ENCODE results near the gene PROCA1.
A peak's percentile ranks its signal among the peaks of the same experiment; 100 is the strongest.

Gene PROCA1

DNA sequence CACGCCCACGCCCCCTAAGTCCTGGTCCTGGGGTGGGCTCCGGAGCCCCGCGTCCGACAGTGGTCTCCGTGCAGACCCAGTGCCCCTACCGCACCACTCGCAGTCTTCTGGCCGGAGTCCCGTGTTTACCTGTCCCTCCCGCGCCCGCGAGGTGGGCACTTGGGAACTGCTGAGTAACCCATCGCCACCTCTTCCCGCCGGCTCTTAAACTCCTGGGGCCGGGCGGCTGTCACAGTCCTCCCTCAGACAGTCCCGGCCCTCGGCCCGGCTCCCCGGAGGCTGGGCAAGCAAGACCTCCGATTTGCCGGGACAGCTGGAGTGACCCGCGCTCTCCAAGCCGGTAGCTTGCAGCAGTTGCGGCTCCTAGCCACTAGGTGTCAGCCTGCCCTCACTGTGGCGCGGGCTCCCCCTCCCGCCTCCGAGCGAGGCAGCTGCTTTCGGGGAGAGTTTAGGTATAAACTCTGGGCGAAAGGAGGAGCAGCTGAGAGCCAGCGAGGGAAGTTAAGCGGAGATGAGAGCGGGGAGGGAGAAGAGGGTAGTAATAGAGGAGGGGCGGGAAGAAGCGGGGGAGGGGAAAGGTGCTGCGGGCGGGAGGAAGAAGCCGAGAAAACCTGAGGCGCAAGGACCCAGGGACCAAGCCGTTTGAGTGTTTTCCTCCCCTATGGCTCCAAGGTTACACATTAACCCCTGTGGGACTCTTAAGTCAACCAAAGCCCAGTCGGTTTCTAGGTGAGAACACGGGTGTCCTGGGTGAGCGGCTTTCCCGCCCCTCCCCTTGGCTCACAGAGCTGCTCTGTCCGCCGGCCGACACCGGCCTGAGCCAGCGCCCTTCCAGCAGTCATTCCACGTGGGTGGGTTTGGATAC lies 15.2 kb upstream of the PROCA1 start:
- Histone ChIP-seq H3K9ac (ENCODE audit: low read depth, low read length, poor library complexity) (peak overlapping the region; percentile 90), H3K4me3 (ENCODE audit: low read length in 2 of 2) (peak overlapping the region; percentile 61 to 83), H2BK15ac (ENCODE audit: low read length) (peak overlapping the region; percentile 94), H3K27me3 (ENCODE audit: control insufficient read depth in 3 of 3, insufficient read depth in 3 of 3, low read depth in 1 of 3, low read length in 3 of 3) (no peaks in the 10 kb centered on the region), H2AK5ac (ENCODE audit: low read depth, low read length) (peak overlapping the region; percentile 88), H2BK5ac (ENCODE audit: low read length) (peak overlapping the region; percentile 96), H3K9me3 (replicated peaks in 1 of 2; ENCODE audit: control insufficient read depth in 2 of 2, insufficient read depth in 1 of 2, low read depth in 1 of 2, low read length in 2 of 2) (peaks cover 0 to 1% of the 10 kb centered on the region in 2 donors), H3K4me2 (ENCODE audit: insufficient read depth, low read length, poor library complexity, severe bottlenecking) (peak overlapping the region; percentile 100), H2BK120ac (ENCODE audit: low read depth, low read length) (peak overlapping the region; percentile 23), H4K91ac (ENCODE audit: low read depth, low read length, poor library complexity) (no peak overlapping the region), H4K8ac (ENCODE audit: low read depth, low read length) (no peak overlapping the region), H2AFZ (ENCODE audit: low read length) (peak overlapping the region; percentile 88), H2BK12ac (ENCODE audit: low read length) (peak overlapping the region; percentile 14), H3K36me3 (replicated peaks in 1 of 2; ENCODE audit: control insufficient read depth in 2 of 2, insufficient read depth in 2 of 2, low read length in 2 of 2) (peaks cover 24 to 36% of the 10 kb centered on the region in 2 donors), H3K23ac (ENCODE audit: low read depth, low read length, poor library complexity) (peak overlapping the region; percentile 52), H3K4ac (ENCODE audit: low read length) (no peak overlapping the region), H3K79me1 (ENCODE audit: low read depth, low read length) (peaks cover 2% of the 10 kb centered on the region), H3K18ac (ENCODE audit: low read length) (peak overlapping the region; percentile 94), H3K27ac (replicated peaks; ENCODE audit: low read length) (peak overlapping the region; percentile 90), H3K4me1 (ENCODE audit: control insufficient read depth in 2 of 2, insufficient read depth in 1 of 2, low read depth in 1 of 2, low read length in 2 of 2) (peaks cover 17 to 24% of the 10 kb centered on the region in 2 donors), H3K14ac (ENCODE audit: low read length) (no peak overlapping the region)
- WGBS, 2 donors (ENCODE audit: extremely low coverage in 2 of 2, insufficient read length in 2 of 2, insufficient replicate concordance in 1 of 2), result no CpG with 5 or more reads among the region's 57 CpGs
- peak; percentile 98 for DNase-seq (ENCODE audit: low spot score)

DNA sequence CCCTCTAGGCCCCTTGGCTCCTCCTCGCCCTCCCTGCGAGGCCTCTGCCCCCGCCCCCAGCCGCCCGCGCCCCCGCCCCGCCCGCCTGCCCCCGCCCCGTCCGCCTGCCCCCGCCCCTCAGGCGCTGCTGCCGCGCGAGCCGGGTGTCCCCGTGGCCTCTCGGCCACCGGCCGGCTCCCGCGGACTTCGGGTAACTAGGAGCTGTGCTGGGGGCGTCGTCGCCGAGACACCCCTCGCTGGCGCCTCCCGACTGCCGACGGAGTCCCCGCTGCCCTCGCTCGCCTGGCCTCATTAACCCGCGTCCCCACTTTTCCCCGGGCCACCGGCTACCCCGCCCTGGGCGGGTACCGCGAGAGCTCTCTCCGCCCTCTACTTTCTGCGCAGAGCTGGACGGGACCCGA lies 14.5 kb upstream of the PROCA1 start, which contains the start of gene TLCD1:
TLCD1 (minus strand) TSS at position 8 of the 401 bp plus-strand sequence. CDS start 136 bp downstream, outside the sequence.
- peak within 1 kb of the TSS; percentile 98 for H3K18ac ChIP-seq (ENCODE audit: low read length)
- H3K4ac ChIP-seq (ENCODE audit: low read length), result peak within 1 kb of the TSS; percentile 87
- H4K91ac ChIP-seq (ENCODE audit: low read depth, low read length, poor library complexity), result peak within 1 kb of the TSS; percentile 99
- peak within 1 kb of the TSS; percentile 61 to 87 for H3K4me3 ChIP-seq (ENCODE audit: low read length in 2 of 2)
- WGBS, 2 donors (ENCODE audit: extremely low coverage in 2 of 2, insufficient read length in 2 of 2, insufficient replicate concordance in 1 of 2), result no CpG with 5 or more reads among the region's 49 CpGs
- DNase-seq (ENCODE audit: low spot score), result peak; percentile 81
- H3K27me3 ChIP-seq (ENCODE audit: control insufficient read depth in 3 of 3, insufficient read depth in 3 of 3, low read depth in 1 of 3, low read length in 3 of 3), result no peaks in the 10 kb centered on the region
- peak within 1 kb of the TSS; percentile 100 for H3K23ac ChIP-seq (ENCODE audit: low read depth, low read length, poor library complexity)
- H3K4me2 ChIP-seq (ENCODE audit: insufficient read depth, low read length, poor library complexity, severe bottlenecking), result peak within 1 kb of the TSS; percentile 100
- H3K27ac ChIP-seq (replicated peaks; ENCODE audit: low read length), result peak within 1 kb of the TSS; percentile 96
- peak within 1 kb of the TSS; percentile 88 for H2AK5ac ChIP-seq (ENCODE audit: low read depth, low read length)
- H3K79me1 ChIP-seq (ENCODE audit: low read depth, low read length), result peaks cover 6% of the 10 kb centered on the region
- peak within 1 kb of the TSS; percentile 96 for H2BK5ac ChIP-seq (ENCODE audit: low read length)
- peak within 1 kb of the TSS; percentile 92 for H2BK12ac ChIP-seq (ENCODE audit: low read length)
- H3K9me3 ChIP-seq (replicated peaks in 1 of 2; ENCODE audit: control insufficient read depth in 2 of 2, insufficient read depth in 1 of 2, low read depth in 1 of 2, low read length in 2 of 2), result peaks cover 0 to 1% of the 10 kb centered on the region in 2 donors
- H2BK15ac ChIP-seq (ENCODE audit: low read length), result peak within 1 kb of the TSS; percentile 94
- peaks cover 21 to 28% of the 10 kb centered on the region in 2 donors for H3K4me1 ChIP-seq (ENCODE audit: control insufficient read depth in 2 of 2, insufficient read depth in 1 of 2, low read depth in 1 of 2, low read length in 2 of 2)
- H3K36me3 ChIP-seq (replicated peaks in 1 of 2; ENCODE audit: control insufficient read depth in 2 of 2, insufficient read depth in 2 of 2, low read length in 2 of 2), result peaks cover 29 to 42% of the 10 kb centered on the region in 2 donors
- H4K8ac ChIP-seq (ENCODE audit: low read depth, low read length), result no peak within 1 kb of the TSS
- peak within 1 kb of the TSS; percentile 95 for H3K14ac ChIP-seq (ENCODE audit: low read length)
- H2BK120ac ChIP-seq (ENCODE audit: low read depth, low read length), result peak within 1 kb of the TSS; percentile 23
- H3K9ac ChIP-seq (ENCODE audit: low read depth, low read length, poor library complexity), result peak within 1 kb of the TSS; percentile 99
- peak within 1 kb of the TSS; percentile 88 for H2AFZ ChIP-seq (ENCODE audit: low read length)

DNA sequence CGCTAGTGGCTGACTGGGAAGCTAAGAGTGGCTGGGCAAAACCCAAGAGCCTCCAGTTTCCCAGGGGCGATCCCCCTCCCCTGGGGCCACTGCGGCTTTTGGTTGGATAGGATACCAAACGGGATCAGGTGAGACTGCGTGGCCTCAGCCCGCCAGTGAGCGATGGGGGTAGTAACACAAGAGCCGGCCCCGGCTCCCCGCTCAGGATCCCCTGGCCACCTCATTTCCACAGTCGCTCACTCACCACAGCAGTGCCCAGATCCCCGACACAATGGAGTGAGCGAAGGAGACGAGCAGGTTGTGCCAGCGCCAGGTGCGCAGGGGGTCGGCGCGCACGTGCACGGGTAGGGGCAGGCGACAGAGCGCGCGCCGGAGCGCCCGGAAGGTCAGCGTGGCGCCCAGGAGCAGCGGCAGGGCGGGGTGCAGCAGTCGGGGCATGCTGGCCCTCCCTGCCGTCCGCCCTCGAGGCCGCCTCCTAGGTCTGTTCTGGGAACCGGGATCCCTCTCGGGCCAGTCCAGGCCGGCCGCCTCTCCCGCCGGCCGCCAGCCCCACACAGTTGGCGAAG lies 14.1 kb upstream of the PROCA1 start:
- peak overlapping the region; percentile 75 for H2AFZ ChIP-seq (ENCODE audit: low read length)
- H3K9ac ChIP-seq (ENCODE audit: low read depth, low read length, poor library complexity), result peak overlapping the region; percentile 99
- H2AK5ac ChIP-seq (ENCODE audit: low read depth, low read length), result peak overlapping the region; percentile 88
- H4K91ac ChIP-seq (ENCODE audit: low read depth, low read length, poor library complexity), result peak overlapping the region; percentile 99
- peak overlapping the region; percentile 92 for H2BK12ac ChIP-seq (ENCODE audit: low read length)
- H3K4me2 ChIP-seq (ENCODE audit: insufficient read depth, low read length, poor library complexity, severe bottlenecking), result peak overlapping the region; percentile 93
- peak overlapping the region; percentile 61 to 87 for H3K4me3 ChIP-seq (ENCODE audit: low read length in 2 of 2)
- DNase-seq (ENCODE audit: low spot score), result no peak
- H3K36me3 ChIP-seq (replicated peaks in 1 of 2; ENCODE audit: control insufficient read depth in 2 of 2, insufficient read depth in 2 of 2, low read length in 2 of 2), result peaks cover 30 to 47% of the 10 kb centered on the region in 2 donors
- no peak overlapping the region for H4K8ac ChIP-seq (ENCODE audit: low read depth, low read length)
- peak overlapping the region; percentile 50 for H2BK15ac ChIP-seq (ENCODE audit: low read length)
- H3K4ac ChIP-seq (ENCODE audit: low read length), result peak overlapping the region; percentile 87
- peak overlapping the region; percentile 100 for H3K23ac ChIP-seq (ENCODE audit: low read depth, low read length, poor library complexity)
- peaks cover 24 to 28% of the 10 kb centered on the region in 2 donors for H3K4me1 ChIP-seq (ENCODE audit: control insufficient read depth in 2 of 2, insufficient read depth in 1 of 2, low read depth in 1 of 2, low read length in 2 of 2)
- peak overlapping the region; percentile 98 for H3K18ac ChIP-seq (ENCODE audit: low read length)
- no peaks in the 10 kb centered on the region for H3K27me3 ChIP-seq (ENCODE audit: control insufficient read depth in 3 of 3, insufficient read depth in 3 of 3, low read depth in 1 of 3, low read length in 3 of 3)
- H3K27ac ChIP-seq (replicated peaks; ENCODE audit: low read length), result peak overlapping the region; percentile 96
- H3K79me1 ChIP-seq (ENCODE audit: low read depth, low read length), result peaks cover 6% of the 10 kb centered on the region
- H3K14ac ChIP-seq (ENCODE audit: low read length), result peak overlapping the region; percentile 95
- H3K9me3 ChIP-seq (replicated peaks in 1 of 2; ENCODE audit: control insufficient read depth in 2 of 2, insufficient read depth in 1 of 2, low read depth in 1 of 2, low read length in 2 of 2), result peaks cover 0 to 1% of the 10 kb centered on the region in 2 donors
- WGBS, 2 donors (ENCODE audit: extremely low coverage in 2 of 2, insufficient read length in 2 of 2, insufficient replicate concordance in 1 of 2), result no CpG with 5 or more reads among the region's 45 CpGs
- peak overlapping the region; percentile 96 for H2BK5ac ChIP-seq (ENCODE audit: low read length)
- no peak overlapping the region for H2BK120ac ChIP-seq (ENCODE audit: low read depth, low read length)
